H1 (cell line): ENCODE data around the gene TUBB4B. TPM values are rescaled to one million over a fixed set of nuclear protein-coding genes. Genes with fewer than 3 reads are reported as not detected.
A peak's percentile ranks its signal among the peaks of the same experiment; 100 is the strongest.

Source experiments
- CTCF ChIA-PET: fragments of 300-600 bp; sonication (Branson Sonifier 250); formaldehyde crosslinking; loops from one replicate; lab custom pipeline; 2021; ENCODE audit not compliant: partially characterized antibody; lab: Charles Lee
- POLR2A ChIA-PET: fragments of 300-600 bp; sonication (Branson Sonifier 250); formaldehyde crosslinking; loops from one replicate; lab custom pipeline; 2021; ENCODE audit warnings: inconsistent platforms; ENCODE audit not compliant: partially characterized antibody; lab: Charles Lee
- DNase-seq, 2 experiments: peaks; one replicate each; pipeline versions ENCODE4 v3.0.0 to v3.0.0-alpha.2; 2010 to 2022; ENCODE audit warnings: low spot score in 2 of 2, low read depth in 1 of 2, mixed read lengths in 1 of 2
- FAIRE-seq: peaks from 2 replicates; lab custom pipeline; 2011; peaks lifted over from hg19 to GRCh38; lab: Jason Lieb, UNC
- H2AFZ ChIP-seq: 2 replicates; pipeline ENCODE4 v1.8.1; 2012; ENCODE audit warnings: low read length, inconsistent platforms
- H2AK5ac ChIP-seq: 2 replicates; pipeline ENCODE4 v1.6.1; 2013; ENCODE audit warnings: low read depth, low read length
- H2BK120ac ChIP-seq: replicated peaks from 2 replicates; pipeline ENCODE3; 2013; ENCODE audit warnings: low read depth, low read length, inconsistent platforms
- H2BK12ac ChIP-seq: 2 replicates; pipeline ENCODE4 v1.6.1; 2013; ENCODE audit warnings: low read depth, low read length
- H2BK15ac ChIP-seq: 2 replicates; pipeline ENCODE4 v1.6.1; 2013; ENCODE audit warnings: low read length
- H2BK20ac ChIP-seq: 2 replicates; pipeline ENCODE4 v1.6.1; 2013; ENCODE audit warnings: low read length
- H2BK5ac ChIP-seq: 2 replicates; pipeline ENCODE4 v1.6.1; 2013; ENCODE audit warnings: low read depth, low read length
- H3K14ac ChIP-seq: 2 replicates; pipeline ENCODE4 v1.6.1; 2013; ENCODE audit warnings: inconsistent platforms; ENCODE audit not compliant: insufficient read length
- H3K18ac ChIP-seq: 2 replicates; pipeline ENCODE4 v1.6.1; 2013; ENCODE audit warnings: low read length; ENCODE audit errors: extremely low read depth
- H3K23ac ChIP-seq: 2 replicates; pipeline ENCODE4 v1.6.1; 2013; ENCODE audit warnings: inconsistent platforms; ENCODE audit not compliant: insufficient read length
- H3K23me2 ChIP-seq: 2 replicates; pipeline ENCODE4 v1.6.1; 2013; ENCODE audit warnings: low read depth, low read length
- H3K27ac ChIP-seq: 2 replicates; pipeline ENCODE4 v1.6.1; 2011; ENCODE audit warnings: low read depth, low read length, inconsistent platforms
- H3K27me3 ChIP-seq, 4 experiments: replicated peaks in 1 of 4; 1 replicate in 1 of 4; 2 replicates in 3 of 4; pipeline versions ENCODE4 v1.6.1 to v1.8.1; 2011 to 2013; ENCODE audit warnings: low read length in 3 of 4, mild to moderate bottlenecking in 3 of 4, inconsistent platforms in 2 of 4, mixed read lengths in 2 of 4, moderate library complexity in 1 of 4; ENCODE audit not compliant: control insufficient read depth in 3 of 4, insufficient read depth in 3 of 4; ENCODE audit errors: extremely low read depth in 1 of 4
- H3K36me3 ChIP-seq, 4 experiments: 2 replicates each; pipeline versions ENCODE4 v1.6.1 to v1.8.1; 2011 to 2013; ENCODE audit warnings: mild to moderate bottlenecking in 4 of 4, low read length in 3 of 4, moderate library complexity in 2 of 4, control low read depth in 1 of 4, inconsistent platforms in 1 of 4; ENCODE audit not compliant: insufficient read depth in 4 of 4, control insufficient read depth in 2 of 4
- H3K4ac ChIP-seq: replicated peaks from 2 replicates; pipeline ENCODE3; 2013; ENCODE audit warnings: low read length, low read depth, mixed read lengths, inconsistent platforms; ENCODE audit not compliant: insufficient read length
- H3K4me1 ChIP-seq, 4 experiments: replicated peaks in 1 of 4; 1 replicate in 1 of 4; 2 replicates in 3 of 4; pipeline versions ENCODE4 v1.6.1 to v1.8.1; 2011 to 2013; ENCODE audit warnings: low read length in 3 of 4, inconsistent platforms in 2 of 4, mixed read lengths in 1 of 4; ENCODE audit not compliant: insufficient read depth in 4 of 4, control insufficient read depth in 3 of 4
- H3K4me2 ChIP-seq, 2 experiments: 2 replicates each; pipeline versions ENCODE4 v1.6.1 to v1.8.1; 2011 to 2013; ENCODE audit warnings: low read depth in 2 of 2, low read length in 2 of 2, control low read depth in 1 of 2, inconsistent platforms in 1 of 2, mild to moderate bottlenecking in 1 of 2; ENCODE audit not compliant: insufficient read depth in 1 of 2
- H3K4me3 ChIP-seq, 4 experiments: fragments of 200-600, 300-600 bp in 1 of 4; sonication (generic), shearing (Covaris generic), sonication (Bioruptor Twin) in 1 of 4; 2 replicates each; pipeline versions ENCODE4 v1.5.1 to v1.8.1; 2011 to 2016; ENCODE audit warnings: low read length in 4 of 4, low read depth in 3 of 4, control low read depth in 2 of 4, inconsistent platforms in 2 of 4, mild to moderate bottlenecking in 2 of 4, mixed read lengths in 1 of 4, moderate library complexity in 1 of 4; ENCODE audit not compliant: insufficient read depth in 2 of 4; ENCODE audit errors: extremely low read depth in 1 of 4
- H3K56ac ChIP-seq: replicated peaks from 2 replicates; pipeline ENCODE3; 2013; ENCODE audit warnings: low read depth, mild to moderate bottlenecking, mixed read lengths, low read length, inconsistent platforms; ENCODE audit not compliant: insufficient read length
- H3K79me1 ChIP-seq: 2 replicates; pipeline ENCODE4 v1.6.1; 2013; ENCODE audit warnings: low read depth, low read length, control low read depth
- H3K79me2 ChIP-seq, 2 experiments: 2 replicates each; pipeline versions ENCODE4 v1.6.1 to v1.8.1; 2012 to 2013; ENCODE audit warnings: low read length in 2 of 2, mild to moderate bottlenecking in 2 of 2, inconsistent platforms in 1 of 2; ENCODE audit not compliant: insufficient read depth in 2 of 2, control insufficient read depth in 1 of 2
- H3K9ac ChIP-seq, 4 experiments: replicated peaks in 1 of 4; 1 replicate in 1 of 4; 2 replicates in 3 of 4; pipeline versions ENCODE4 v1.6.1 to v1.8.1; 2011 to 2013; ENCODE audit warnings: low read depth in 3 of 4, low read length in 3 of 4, control low read depth in 2 of 4, mild to moderate bottlenecking in 2 of 4, moderate library complexity in 2 of 4, inconsistent platforms in 1 of 4; ENCODE audit errors: extremely low read depth in 1 of 4
- H3K9me3 ChIP-seq, 2 experiments: 2 replicates each; pipeline versions ENCODE4 v1.6.1 to v1.8.1; 2012 to 2013; ENCODE audit warnings: mild to moderate bottlenecking in 2 of 2, moderate library complexity in 2 of 2, control low read depth in 1 of 2, inconsistent platforms in 1 of 2, low read depth in 1 of 2, low read length in 1 of 2, mixed read lengths in 1 of 2; ENCODE audit not compliant: insufficient read depth in 2 of 2
- H4K20me1 ChIP-seq, 2 experiments: replicated peaks in 1 of 2; 2 replicates each; pipeline versions ENCODE3 to v1.8.1; 2011 to 2013; ENCODE audit warnings: inconsistent platforms in 2 of 2, low read length in 2 of 2, mild to moderate bottlenecking in 1 of 2; ENCODE audit not compliant: insufficient read depth in 2 of 2, control insufficient read depth in 1 of 2
- H4K5ac ChIP-seq: 2 replicates; pipeline ENCODE4 v1.6.1; 2013; ENCODE audit warnings: low read length, low read depth, mixed read lengths, inconsistent platforms; ENCODE audit not compliant: insufficient read length
- H4K8ac ChIP-seq: 2 replicates; pipeline ENCODE4 v1.8.0; 2013; ENCODE audit warnings: mild to moderate bottlenecking, moderate library complexity, low read length, inconsistent platforms; ENCODE audit not compliant: insufficient read depth; ENCODE audit errors: extremely low read depth
- H4K91ac ChIP-seq: replicated peaks from 2 replicates; pipeline ENCODE3; 2013; ENCODE audit warnings: low read length, mixed read lengths, inconsistent platforms; ENCODE audit not compliant: insufficient read length
- ATF2 ChIP-seq: IDR thresholded peaks from 2 replicates; pipeline ENCODE4 v1.6.1; 2012; ENCODE audit warnings: low read length, inconsistent platforms
- CHD1 ChIP-seq: IDR thresholded peaks from 2 replicates; pipeline ENCODE4 v1.6.1; 2012; ENCODE audit warnings: low read depth, low read length, improper control_type of control experiment
- CREB1 ChIP-seq: IDR thresholded peaks from 2 replicates; pipeline ENCODE4 v1.6.1; 2012; ENCODE audit warnings: inconsistent platforms
- KDM5A ChIP-seq: fragments of 200-600 bp; IDR thresholded peaks from 2 replicates; pipeline ENCODE4 v1.7.1; 2012; ENCODE audit warnings: mild to moderate bottlenecking, low read length, inconsistent platforms, mixed read lengths
- POLR2A ChIP-seq, 2 experiments: IDR thresholded peaks; 1 replicate in 1 of 2; 2 replicates in 1 of 2; pipeline ENCODE4 v1.6.1; 2011; ENCODE audit warnings: low read depth in 2 of 2, low read length in 2 of 2, mild to moderate bottlenecking in 2 of 2; ENCODE audit errors: control extremely low read depth in 1 of 2
- SP1 ChIP-seq: IDR thresholded peaks from 2 replicates; pipeline ENCODE4 v1.6.1; 2011; ENCODE audit warnings: low read depth, low read length
- TAF1 ChIP-seq: IDR thresholded peaks from 2 replicates; pipeline ENCODE4 v1.6.1; 2011; ENCODE audit warnings: mild to moderate bottlenecking, low read depth, low read length
- TBP ChIP-seq: IDR thresholded peaks from 2 replicates; pipeline ENCODE4 v1.6.1; 2011; ENCODE audit warnings: low read depth, low read length, improper control_type of control experiment
- WGBS, 2 experiments: shearing (Covaris generic) in 1 of 2; methylation state at CpG; one replicate each; pipeline versions ENCODE4 v1.1.6 to v1.1.7; 2013 to 2015; ENCODE audit warnings: low lambda C conversion rate in 2 of 2, mixed read lengths in 2 of 2, inconsistent platforms in 1 of 2, low coverage in 1 of 2, missing lambda C conversion rate in 1 of 2; ENCODE audit not compliant: insufficient replicate concordance in 2 of 2, insufficient coverage in 1 of 2, insufficient read length in 1 of 2; ENCODE audit errors: extremely low coverage in 1 of 2, missing lambda C conversion rate in 1 of 2; 5-methylcytosine and 5-hydroxymethylcytosine counted together
- polyA plus RNA-seq, 7 experiments: library from polyadenylated mRNA; depleted of rRNA in 3 of 7; stranded (reverse) in 5 of 7; unstranded in 2 of 7; fragments of >200 nt in 5 of 7; fragments of 200-250 nt in 2 of 7; gene quantifications; 1 replicate in 5 of 7; 2 replicates in 1 of 7; 4 replicates in 1 of 7; pipeline versions ENCODE4 v1.2.1 to v1.2.3, GENCODE V29; 2011 to 2013; ENCODE audit warnings: missing spikeins in 2 of 7, mixed read lengths in 2 of 7
- total RNA-seq: library from RNA; stranded (reverse); fragmentation: NEBNext Ultra II Directional; extraction: Animal tissue kit (Norgen Biotek cat#: 25700); gene quantifications from 2 replicates; pipeline ENCODE4 v1.2.1, GENCODE V29; 2021
- TF ChIP-seq, protein P1 (sequence below), 3 experiments: IDR thresholded peaks; 1 replicate in 2 of 3; 2 replicates in 1 of 3; pipeline versions ENCODE4 v1.5.1 to v1.6.1; 2011; ENCODE audit warnings: low read length in 3 of 3, mild to moderate bottlenecking in 3 of 3, inconsistent platforms in 2 of 3, low read depth in 1 of 3, moderate library complexity in 1 of 3; ENCODE audit not compliant: insufficient read depth in 1 of 3; ENCODE audit errors: control extremely low read depth in 1 of 3

TUBB4B gene
- total and polyA plus RNA-seq, 2 of the 8 experiments (the other 6 are each of a cell fraction or from before 2014, with no cell fraction given) = 280 to 307 TPM

- H2BK20ac ChIP-seq = no peak overlapping the region
- peaks cover 14% of the 10 kb centered on the region; the same call in 1 of the 2 replicates for H3K23me2 ChIP-seq
- peak overlapping the region; percentile 0 to 75 (median 62) for H3K9ac ChIP-seq
- FAIRE-seq (no peak), DNase-seq (no peak)
- H2AFZ ChIP-seq = no peak overlapping the region
- H2BK15ac ChIP-seq = no peak overlapping the region
- no peak overlapping the region for H3K14ac ChIP-seq
- H3K4ac ChIP-seq = no peak overlapping the region
- H2AK5ac ChIP-seq = no peak overlapping the region
- no peak overlapping the region for H4K91ac ChIP-seq
- H3K27ac ChIP-seq = peak overlapping the region; percentile 83; the same call in 1 of the 2 replicates
- ChIA-PET POLR2A (interaction anchor here (1.3 to 69.9 kb wide), 5 partner anchors 1 to 47 kb away, joined by 3 to 1462 read pairs (median 5); partner anchors contain the start of genes CYSRT1, NDOR1, NELFB and RNF208), CTCF (interaction anchor here (0.6 to 4.7 kb wide), 18 partner anchors 8 to 229 kb away, joined by 3 to 28 read pairs (median 4); partner anchors contain the start of genes ABCA2, RNF224 and TOR4A)
- peaks cover 0 to 7% (median 0%) of the 10 kb centered on the region in 4 experiments; a peak in 2 of 7 replicates for H3K27me3 ChIP-seq
- H4K8ac ChIP-seq = peak overlapping the region; percentile 58
- H3K56ac ChIP-seq = no peak overlapping the region
- H3K79me1 ChIP-seq = peaks cover 9% of the 10 kb centered on the region
- H3K36me3 ChIP-seq = peaks cover 3 to 17% (median 12%) of the 10 kb centered on the region in 4 experiments; a peak in 6 of 8 replicates
- peaks cover 0 to 13% of the 10 kb centered on the region in 2 experiments; a peak in 2 of 4 replicates for H3K79me2 ChIP-seq
- peaks cover 0 to 4% of the 10 kb centered on the region in 2 experiments for H4K20me1 ChIP-seq
- H2BK5ac ChIP-seq = no peak overlapping the region
- no peak overlapping the region for H2BK120ac ChIP-seq
- H4K5ac ChIP-seq = no peak overlapping the region
- peak overlapping the region; percentile 52 to 100 (median 82) for H3K4me3 ChIP-seq
- H3K9me3 ChIP-seq = no peaks in the 10 kb centered on the region
- WGBS, 2 experiments = 11% methylated on average over 33 of the region's 51 CpGs; no CpG with 5 or more reads in 1 of the 2 experiments
- no peak overlapping the region for H3K23ac ChIP-seq
- H3K18ac ChIP-seq = no peak overlapping the region
- no peak overlapping the region for H2BK12ac ChIP-seq
- peak overlapping the region; percentile 80 to 92 for H3K4me2 ChIP-seq
- peaks cover 0 to 21% (median 16%) of the 10 kb centered on the region in 4 experiments; a peak in 5 of 7 replicates for H3K4me1 ChIP-seq
- no peak for TF ChIP-seq CREB1
- no peak for TF ChIP-seq POLR2A (IDR thresholded peaks at IDR 0.05; ENCODE audit: control extremely low read depth in 1 of 2, low read depth in 2 of 2, low read length in 2 of 2)
- TF ChIP-seq CHD1 = no peak
- no peak for TF ChIP-seq TAF1
- TF ChIP-seq ATF2 = no peak
- TF ChIP-seq, protein P1, sequence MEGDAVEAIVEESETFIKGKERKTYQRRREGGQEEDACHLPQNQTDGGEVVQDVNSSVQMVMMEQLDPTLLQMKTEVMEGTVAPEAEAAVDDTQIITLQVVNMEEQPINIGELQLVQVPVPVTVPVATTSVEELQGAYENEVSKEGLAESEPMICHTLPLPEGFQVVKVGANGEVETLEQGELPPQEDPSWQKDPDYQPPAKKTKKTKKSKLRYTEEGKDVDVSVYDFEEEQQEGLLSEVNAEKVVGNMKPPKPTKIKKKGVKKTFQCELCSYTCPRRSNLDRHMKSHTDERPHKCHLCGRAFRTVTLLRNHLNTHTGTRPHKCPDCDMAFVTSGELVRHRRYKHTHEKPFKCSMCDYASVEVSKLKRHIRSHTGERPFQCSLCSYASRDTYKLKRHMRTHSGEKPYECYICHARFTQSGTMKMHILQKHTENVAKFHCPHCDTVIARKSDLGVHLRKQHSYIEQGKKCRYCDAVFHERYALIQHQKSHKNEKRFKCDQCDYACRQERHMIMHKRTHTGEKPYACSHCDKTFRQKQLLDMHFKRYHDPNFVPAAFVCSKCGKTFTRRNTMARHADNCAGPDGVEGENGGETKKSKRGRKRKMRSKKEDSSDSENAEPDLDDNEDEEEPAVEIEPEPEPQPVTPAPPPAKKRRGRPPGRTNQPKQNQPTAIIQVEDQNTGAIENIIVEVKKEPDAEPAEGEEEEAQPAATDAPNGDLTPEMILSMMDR (IDR thresholded peaks at IDR 0.05; ENCODE audit: control extremely low read depth in 1 of 3, insufficient read depth in 1 of 3, low read depth in 1 of 3, low read length in 3 of 3) = no peak
- TF ChIP-seq KDM5A = peak; percentile 48
- no peak for TF ChIP-seq TBP
- no peak for TF ChIP-seq SP1
These were observed 14.5 kb downstream of the TUBB4B start for GRCh38 chr9:137255448-137256114.
